ENCODE results near the gene AIRE. TPM values are rescaled to one million over a fixed set of nuclear protein-coding genes. Genes with fewer than 3 reads are reported as not detected.

The AIRE gene
- total RNA-seq, 1 experiment from 2014 or later = 0.09 TPM

DNA sequence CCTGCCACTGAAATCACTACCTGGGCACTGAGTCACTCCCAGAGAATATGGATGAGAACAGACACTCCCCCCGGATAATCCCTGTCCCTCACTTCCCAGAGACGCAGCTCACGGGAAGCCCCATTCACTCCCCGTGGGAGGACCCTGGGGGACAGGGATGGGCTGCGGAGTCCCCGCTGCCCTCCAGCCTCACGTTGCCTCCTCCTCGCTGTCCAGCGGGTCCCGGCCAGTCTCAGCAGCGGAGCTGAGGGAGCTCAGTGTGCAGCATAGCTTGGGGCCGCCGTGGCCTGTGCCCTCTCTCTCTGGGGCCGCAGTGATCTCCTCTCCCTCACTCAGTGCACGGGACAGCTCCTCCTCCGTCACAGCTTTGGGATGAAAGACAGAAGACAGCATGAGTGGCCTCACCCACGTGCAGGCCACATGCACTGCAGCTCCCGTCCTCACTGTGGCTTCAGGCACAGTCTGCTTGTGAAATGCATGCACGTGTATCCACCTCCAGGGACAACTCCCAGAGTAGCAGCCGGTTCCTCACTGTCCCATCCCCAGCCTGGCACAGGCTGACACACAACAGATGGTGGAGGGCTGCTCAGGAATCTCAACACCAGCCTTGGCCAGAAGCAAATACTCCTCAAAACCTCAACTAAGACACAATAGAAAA is 46.1 kb downstream of the AIRE start:
- ChIA-PET CTCF (interaction anchor here (0.5 to 1.9 kb wide), 4 partner anchors 34 to 158 kb away, joined by 3 to 6 read pairs (median 4); no protein-coding TSS in a partner anchor), POLR2A (interaction anchor here (0.6 kb wide), 1 partner anchor 254 kb away, joined by 4 read pairs; no protein-coding TSS in a partner anchor)
- DNase-seq (ENCODE audit: low spot score) = no peak
- Mint-ChIP-seq H3K27ac (peak overlapping the region; percentile 88; the same call in 1 of the 2 replicates), H3K27me3 (ENCODE audit: low read depth) (no peaks in the 10 kb centered on the region), H3K36me3 (no peaks in the 10 kb centered on the region), H3K9me3 (no peaks in the 10 kb centered on the region), H3K4me1 (no peaks in the 10 kb centered on the region), H3K4me3 (no peak overlapping the region)
- TF ChIP-seq, protein P1, sequence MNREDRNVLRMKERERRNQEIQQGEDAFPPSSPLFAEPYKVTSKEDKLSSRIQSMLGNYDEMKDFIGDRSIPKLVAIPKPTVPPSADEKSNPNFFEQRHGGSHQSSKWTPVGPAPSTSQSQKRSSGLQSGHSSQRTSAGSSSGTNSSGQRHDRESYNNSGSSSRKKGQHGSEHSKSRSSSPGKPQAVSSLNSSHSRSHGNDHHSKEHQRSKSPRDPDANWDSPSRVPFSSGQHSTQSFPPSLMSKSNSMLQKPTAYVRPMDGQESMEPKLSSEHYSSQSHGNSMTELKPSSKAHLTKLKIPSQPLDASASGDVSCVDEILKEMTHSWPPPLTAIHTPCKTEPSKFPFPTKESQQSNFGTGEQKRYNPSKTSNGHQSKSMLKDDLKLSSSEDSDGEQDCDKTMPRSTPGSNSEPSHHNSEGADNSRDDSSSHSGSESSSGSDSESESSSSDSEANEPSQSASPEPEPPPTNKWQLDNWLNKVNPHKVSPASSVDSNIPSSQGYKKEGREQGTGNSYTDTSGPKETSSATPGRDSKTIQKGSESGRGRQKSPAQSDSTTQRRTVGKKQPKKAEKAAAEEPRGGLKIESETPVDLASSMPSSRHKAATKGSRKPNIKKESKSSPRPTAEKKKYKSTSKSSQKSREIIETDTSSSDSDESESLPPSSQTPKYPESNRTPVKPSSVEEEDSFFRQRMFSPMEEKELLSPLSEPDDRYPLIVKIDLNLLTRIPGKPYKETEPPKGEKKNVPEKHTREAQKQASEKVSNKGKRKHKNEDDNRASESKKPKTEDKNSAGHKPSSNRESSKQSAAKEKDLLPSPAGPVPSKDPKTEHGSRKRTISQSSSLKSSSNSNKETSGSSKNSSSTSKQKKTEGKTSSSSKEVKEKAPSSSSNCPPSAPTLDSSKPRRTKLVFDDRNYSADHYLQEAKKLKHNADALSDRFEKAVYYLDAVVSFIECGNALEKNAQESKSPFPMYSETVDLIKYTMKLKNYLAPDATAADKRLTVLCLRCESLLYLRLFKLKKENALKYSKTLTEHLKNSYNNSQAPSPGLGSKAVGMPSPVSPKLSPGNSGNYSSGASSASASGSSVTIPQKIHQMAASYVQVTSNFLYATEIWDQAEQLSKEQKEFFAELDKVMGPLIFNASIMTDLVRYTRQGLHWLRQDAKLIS (CRISPR knock-in tag; IDR thresholded peaks at IDR 0.05; ENCODE audit: borderline replicate concordance) = no peak
- TF ChIP-seq, protein P2, sequence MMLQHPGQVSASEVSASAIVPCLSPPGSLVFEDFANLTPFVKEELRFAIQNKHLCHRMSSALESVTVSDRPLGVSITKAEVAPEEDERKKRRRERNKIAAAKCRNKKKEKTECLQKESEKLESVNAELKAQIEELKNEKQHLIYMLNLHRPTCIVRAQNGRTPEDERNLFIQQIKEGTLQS (CRISPR knock-in tag; conservative IDR thresholded peaks at IDR 0.05) = no peak
- TF ChIP-seq, protein P3, sequence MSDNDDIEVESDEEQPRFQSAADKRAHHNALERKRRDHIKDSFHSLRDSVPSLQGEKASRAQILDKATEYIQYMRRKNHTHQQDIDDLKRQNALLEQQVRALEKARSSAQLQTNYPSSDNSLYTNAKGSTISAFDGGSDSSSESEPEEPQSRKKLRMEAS (CRISPR knock-in tag; IDR thresholded peaks at IDR 0.05) = no peak
- no peak for TF ChIP-seq ATF1 (CRISPR knock-in tag; IDR thresholded peaks at IDR 0.05)
- TF ChIP-seq, protein P4, sequence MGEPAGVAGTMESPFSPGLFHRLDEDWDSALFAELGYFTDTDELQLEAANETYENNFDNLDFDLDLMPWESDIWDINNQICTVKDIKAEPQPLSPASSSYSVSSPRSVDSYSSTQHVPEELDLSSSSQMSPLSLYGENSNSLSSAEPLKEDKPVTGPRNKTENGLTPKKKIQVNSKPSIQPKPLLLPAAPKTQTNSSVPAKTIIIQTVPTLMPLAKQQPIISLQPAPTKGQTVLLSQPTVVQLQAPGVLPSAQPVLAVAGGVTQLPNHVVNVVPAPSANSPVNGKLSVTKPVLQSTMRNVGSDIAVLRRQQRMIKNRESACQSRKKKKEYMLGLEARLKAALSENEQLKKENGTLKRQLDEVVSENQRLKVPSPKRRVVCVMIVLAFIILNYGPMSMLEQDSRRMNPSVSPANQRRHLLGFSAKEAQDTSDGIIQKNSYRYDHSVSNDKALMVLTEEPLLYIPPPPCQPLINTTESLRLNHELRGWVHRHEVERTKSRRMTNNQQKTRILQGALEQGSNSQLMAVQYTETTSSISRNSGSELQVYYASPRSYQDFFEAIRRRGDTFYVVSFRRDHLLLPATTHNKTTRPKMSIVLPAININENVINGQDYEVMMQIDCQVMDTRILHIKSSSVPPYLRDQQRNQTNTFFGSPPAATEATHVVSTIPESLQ (CRISPR knock-in tag; IDR thresholded peaks at IDR 0.05) = no peak
- TF ChIP-seq SMAD4 (CRISPR knock-in tag; IDR thresholded peaks at IDR 0.05) = no peak
- ATAC-seq = no peak

DNA sequence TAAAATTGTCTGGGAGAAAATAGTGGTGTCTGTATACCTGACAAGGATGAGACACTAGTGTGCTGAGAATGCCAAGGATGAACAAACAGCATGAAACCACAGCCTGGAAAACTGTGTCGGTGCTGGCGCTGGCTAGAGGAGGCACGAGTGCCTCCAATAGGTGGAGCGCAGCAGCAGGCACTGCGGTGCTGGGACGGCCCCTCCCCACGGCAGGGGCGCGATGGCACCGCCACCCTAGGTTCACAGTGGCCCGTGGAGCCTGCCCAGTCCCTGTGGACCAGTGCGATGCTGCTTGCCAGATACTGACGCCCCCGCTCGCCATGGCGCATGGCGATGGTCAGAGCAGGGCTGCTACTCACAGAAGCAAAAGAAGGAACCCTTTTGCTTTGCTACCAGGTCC is 46.7 kb downstream of the AIRE start:
- peak; percentile 39 for DNase-seq (ENCODE audit: low spot score)
- Mint-ChIP-seq H3K4me3 (no peak overlapping the region), H3K9me3 (no peaks in the 10 kb centered on the region)

DNA sequence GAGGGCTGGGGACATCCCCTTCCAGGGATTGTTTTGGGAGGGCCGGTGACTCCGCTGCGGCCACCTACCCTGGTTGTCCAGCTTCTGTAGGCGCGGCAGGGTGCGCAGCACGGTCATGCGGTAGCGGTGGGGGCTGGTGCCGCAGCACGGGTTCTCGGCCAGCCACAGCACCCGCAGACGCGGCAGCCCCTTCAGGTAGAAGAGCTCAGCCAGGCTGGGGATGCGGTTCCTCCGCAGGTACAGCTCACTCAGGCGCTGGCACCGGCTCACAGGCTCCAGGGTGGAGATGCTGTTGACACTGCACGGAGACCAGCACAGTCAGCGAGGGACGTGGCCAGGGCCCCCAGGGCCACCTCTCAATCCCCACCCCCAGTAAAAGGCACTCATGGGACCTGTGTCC is 47.3 kb downstream of the AIRE start:
- ChIA-PET POLR2A (interaction anchor here (0.5 kb wide), 1 partner anchor 54 kb away, joined by 3 read pairs; no protein-coding TSS in a partner anchor), CTCF (interaction anchor here (1.4 to 1.5 kb wide), 2 partner anchors 31 to 35 kb away, joined by 3 to 6 read pairs; no protein-coding TSS in a partner anchor)
- no peak for TF ChIP-seq CREB1 (CRISPR knock-in tag; IDR thresholded peaks at IDR 0.05)
- no peak for TF ChIP-seq ZBTB21 (CRISPR knock-in tag; IDR thresholded peaks at IDR 0.05; ENCODE audit: borderline replicate concordance)
- no peak for TF ChIP-seq SP1 (CRISPR knock-in tag; conservative IDR thresholded peaks at IDR 0.05)
- TF ChIP-seq, protein P5, sequence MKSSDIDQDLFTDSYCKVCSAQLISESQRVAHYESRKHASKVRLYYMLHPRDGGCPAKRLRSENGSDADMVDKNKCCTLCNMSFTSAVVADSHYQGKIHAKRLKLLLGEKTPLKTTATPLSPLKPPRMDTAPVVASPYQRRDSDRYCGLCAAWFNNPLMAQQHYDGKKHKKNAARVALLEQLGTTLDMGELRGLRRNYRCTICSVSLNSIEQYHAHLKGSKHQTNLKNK (CRISPR knock-in tag; IDR thresholded peaks at IDR 0.05) = no peak
- TF ChIP-seq FOXJ3 (CRISPR knock-in tag; IDR thresholded peaks at IDR 0.05; ENCODE audit: borderline replicate concordance) = no peak
- TF ChIP-seq, protein P1 (CRISPR knock-in tag; IDR thresholded peaks at IDR 0.05; ENCODE audit: borderline replicate concordance) = no peak
- no peak for TF ChIP-seq HMGA2 (CRISPR knock-in tag; IDR thresholded peaks at IDR 0.05)
- TF ChIP-seq OVOL2 (CRISPR knock-in tag; IDR thresholded peaks at IDR 0.05; ENCODE audit: borderline replicate concordance) = no peak
- TF ChIP-seq, protein P6, sequence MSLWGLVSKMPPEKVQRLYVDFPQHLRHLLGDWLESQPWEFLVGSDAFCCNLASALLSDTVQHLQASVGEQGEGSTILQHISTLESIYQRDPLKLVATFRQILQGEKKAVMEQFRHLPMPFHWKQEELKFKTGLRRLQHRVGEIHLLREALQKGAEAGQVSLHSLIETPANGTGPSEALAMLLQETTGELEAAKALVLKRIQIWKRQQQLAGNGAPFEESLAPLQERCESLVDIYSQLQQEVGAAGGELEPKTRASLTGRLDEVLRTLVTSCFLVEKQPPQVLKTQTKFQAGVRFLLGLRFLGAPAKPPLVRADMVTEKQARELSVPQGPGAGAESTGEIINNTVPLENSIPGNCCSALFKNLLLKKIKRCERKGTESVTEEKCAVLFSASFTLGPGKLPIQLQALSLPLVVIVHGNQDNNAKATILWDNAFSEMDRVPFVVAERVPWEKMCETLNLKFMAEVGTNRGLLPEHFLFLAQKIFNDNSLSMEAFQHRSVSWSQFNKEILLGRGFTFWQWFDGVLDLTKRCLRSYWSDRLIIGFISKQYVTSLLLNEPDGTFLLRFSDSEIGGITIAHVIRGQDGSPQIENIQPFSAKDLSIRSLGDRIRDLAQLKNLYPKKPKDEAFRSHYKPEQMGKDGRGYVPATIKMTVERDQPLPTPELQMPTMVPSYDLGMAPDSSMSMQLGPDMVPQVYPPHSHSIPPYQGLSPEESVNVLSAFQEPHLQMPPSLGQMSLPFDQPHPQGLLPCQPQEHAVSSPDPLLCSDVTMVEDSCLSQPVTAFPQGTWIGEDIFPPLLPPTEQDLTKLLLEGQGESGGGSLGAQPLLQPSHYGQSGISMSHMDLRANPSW (CRISPR knock-in tag; conservative IDR thresholded peaks at IDR 0.05; ENCODE audit: low read depth) = no peak

More for the DNA sequence above, 46.7 kb downstream of the AIRE start:
- no peaks in the 10 kb centered on the region; the same call in 1 of the 2 replicates for H3K4me1 Mint-ChIP-seq
- TF ChIP-seq FOXK1 (CRISPR knock-in tag; IDR thresholded peaks at IDR 0.05) (no peak), ZNF317 (CRISPR knock-in tag; IDR thresholded peaks at IDR 0.05; ENCODE audit: borderline replicate concordance, low read depth) (no peak)
- no peaks in the 10 kb centered on the region for H3K36me3 Mint-ChIP-seq
- no peaks in the 10 kb centered on the region for H3K27me3 Mint-ChIP-seq (ENCODE audit: low read depth)
- CTCF ChIA-PET = interaction anchor here (1.5 kb wide), 1 partner anchor 34 kb away, joined by 6 read pairs; no protein-coding TSS in a partner anchor
- ATAC-seq = peak; percentile 56
- POLR2A ChIA-PET = interaction anchor here (0.6 kb wide), 1 partner anchor 254 kb away, joined by 4 read pairs; no protein-coding TSS in a partner anchor
- H3K27ac Mint-ChIP-seq = no peak overlapping the region

More for the DNA sequence above, 47.3 kb downstream of the AIRE start:
- Mint-ChIP-seq H3K4me1 (peaks cover 4% of the 10 kb centered on the region; the same call in 1 of the 2 replicates), H3K36me3 (no peaks in the 10 kb centered on the region), H3K27ac (no peak overlapping the region), H3K9me3 (no peaks in the 10 kb centered on the region), H3K27me3 (ENCODE audit: low read depth) (no peaks in the 10 kb centered on the region), H3K4me3 (no peak overlapping the region)
- DNase-seq (ENCODE audit: low spot score) (no peak), ATAC-seq (no peak)
